HEK293 (cell line): ENCODE results near the gene DDIT4.

ENCODE experiments used
- CTCF ChIP-seq: fragments of 450-650 bp; formaldehyde crosslinking; IDR thresholded peaks from 2 replicates; pipeline ENCODE4 v1.5.1; 2016; ENCODE audit warnings: missing biosample characterization, missing genetic modification characterization
- KLF16 ChIP-seq: fragments of 450-650 bp; formaldehyde crosslinking; IDR thresholded peaks from 2 replicates; pipeline ENCODE4 v1.5.1; 2017; ENCODE audit warnings: missing biosample characterization, missing genetic modification characterization
- PRDM1 ChIP-seq: fragments of 450-650 bp; formaldehyde crosslinking; IDR thresholded peaks from 2 replicates; pipeline ENCODE4; 2016; ENCODE audit warnings: missing biosample characterization, missing genetic modification characterization
- REST ChIP-seq: fragments of 450-650 bp; formaldehyde crosslinking; IDR thresholded peaks from 2 replicates; pipeline ENCODE4 v1.5.1; 2016; ENCODE audit warnings: missing biosample characterization, missing genetic modification characterization
- SALL2 ChIP-seq: fragments of 450-650 bp; formaldehyde crosslinking; IDR thresholded peaks from 2 replicates; pipeline ENCODE4 v1.5.0; 2017; ENCODE audit warnings: missing biosample characterization, mild to moderate bottlenecking, missing genetic modification characterization, borderline replicate concordance
- TSHZ1 ChIP-seq: fragments of 450-650 bp; formaldehyde crosslinking; IDR thresholded peaks from 2 replicates; pipeline ENCODE4 v1.5.1; 2016; ENCODE audit warnings: missing biosample characterization, missing genetic modification characterization, borderline replicate concordance
- ZNF449 ChIP-seq: fragments of 450-650 bp; formaldehyde crosslinking; IDR thresholded peaks from 2 replicates; pipeline ENCODE4 v1.5.1; 2017; ENCODE audit warnings: missing biosample characterization, mild to moderate bottlenecking, missing genetic modification characterization, moderate library complexity
- ZNF670 ChIP-seq: fragments of 450-650 bp; formaldehyde crosslinking; IDR thresholded peaks from 2 replicates; pipeline ENCODE4 v1.5.1; 2016; ENCODE audit warnings: missing biosample characterization, missing genetic modification characterization, low read depth
- ZNF777 ChIP-seq: fragments of 450-650 bp; formaldehyde crosslinking; IDR thresholded peaks from 2 replicates; pipeline ENCODE4 v1.5.1; 2017; ENCODE audit warnings: missing biosample characterization, missing genetic modification characterization, borderline replicate concordance
- TF ChIP-seq, protein P1 (sequence below): fragments of 450-650 bp; formaldehyde crosslinking; IDR thresholded peaks from 2 replicates; pipeline ENCODE4 v1.5.0; 2017; ENCODE audit warnings: missing biosample characterization, missing genetic modification characterization, borderline replicate concordance

DNA sequence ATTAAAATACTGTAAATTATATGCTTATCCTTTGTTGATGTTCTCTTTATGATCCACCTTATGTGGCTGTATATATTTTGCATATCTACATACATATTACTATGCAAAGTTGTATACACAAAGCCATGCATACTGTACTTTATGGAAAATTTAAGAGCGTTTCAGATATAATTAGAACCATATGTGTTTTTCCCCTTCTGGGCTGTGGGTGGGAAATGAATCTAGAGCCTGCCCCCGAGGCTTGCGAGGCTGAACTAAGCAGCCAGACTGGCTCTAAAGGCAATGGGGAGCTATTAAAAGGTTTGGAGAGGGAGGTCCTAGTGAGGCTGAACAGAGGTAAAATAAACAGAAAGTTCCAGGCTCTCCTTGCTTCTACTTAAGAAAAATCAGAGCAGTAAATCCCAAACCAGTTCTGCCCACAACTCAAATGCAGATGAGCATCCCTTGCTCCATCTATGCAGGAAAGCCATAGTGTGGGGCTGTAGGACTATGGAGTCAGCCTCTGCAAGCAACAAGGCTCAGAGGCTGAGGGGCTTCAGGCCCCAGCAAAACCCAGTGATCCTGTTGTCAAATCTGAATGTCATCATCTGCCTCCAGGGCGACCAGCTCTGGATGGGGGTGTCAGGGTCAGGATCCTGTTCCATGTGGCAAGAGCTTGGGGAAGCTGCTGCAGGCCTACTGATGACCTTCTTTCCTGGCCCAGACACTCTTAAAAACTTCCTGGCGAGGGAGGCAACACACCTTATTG lies 14.1 kb upstream of the DDIT4 start:
- TF ChIP-seq KLF16 (tag by site-specific recombination) (no peak), TSHZ1 (no peak), CTCF (tag by site-specific recombination) (no peak), PRDM1 (no peak), REST (tag by site-specific recombination) (no peak), ZNF670 (no peak), ZNF777 (tag by site-specific recombination) (no peak), SALL2 (tag by site-specific recombination) (no peak), ZNF449 (no peak; the same call in 1 of the 2 replicates)
- TF ChIP-seq, protein P1, sequence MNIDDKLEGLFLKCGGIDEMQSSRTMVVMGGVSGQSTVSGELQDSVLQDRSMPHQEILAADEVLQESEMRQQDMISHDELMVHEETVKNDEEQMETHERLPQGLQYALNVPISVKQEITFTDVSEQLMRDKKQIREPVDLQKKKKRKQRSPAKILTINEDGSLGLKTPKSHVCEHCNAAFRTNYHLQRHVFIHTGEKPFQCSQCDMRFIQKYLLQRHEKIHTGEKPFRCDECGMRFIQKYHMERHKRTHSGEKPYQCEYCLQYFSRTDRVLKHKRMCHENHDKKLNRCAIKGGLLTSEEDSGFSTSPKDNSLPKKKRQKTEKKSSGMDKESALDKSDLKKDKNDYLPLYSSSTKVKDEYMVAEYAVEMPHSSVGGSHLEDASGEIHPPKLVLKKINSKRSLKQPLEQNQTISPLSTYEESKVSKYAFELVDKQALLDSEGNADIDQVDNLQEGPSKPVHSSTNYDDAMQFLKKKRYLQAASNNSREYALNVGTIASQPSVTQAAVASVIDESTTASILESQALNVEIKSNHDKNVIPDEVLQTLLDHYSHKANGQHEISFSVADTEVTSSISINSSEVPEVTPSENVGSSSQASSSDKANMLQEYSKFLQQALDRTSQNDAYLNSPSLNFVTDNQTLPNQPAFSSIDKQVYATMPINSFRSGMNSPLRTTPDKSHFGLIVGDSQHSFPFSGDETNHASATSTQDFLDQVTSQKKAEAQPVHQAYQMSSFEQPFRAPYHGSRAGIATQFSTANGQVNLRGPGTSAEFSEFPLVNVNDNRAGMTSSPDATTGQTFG = no peak
